AG04449 (cell line): ENCODE data around the gene NHERF1.

ENCODE experiments used
- CTCF ChIA-PET: fragments of 350-600 bp; formaldehyde crosslinking; extraction: SDS; loops from one replicate; lab custom pipeline; 2021; ENCODE audit warnings: antibody characterized with exemption; lab: Yijun Ruan, JAX
- POLR2A ChIA-PET: fragments of 400-600, 350-600 bp; formaldehyde crosslinking; extraction: SDS; loops from one replicate; lab custom pipeline; 2020; ENCODE audit warnings: antibody characterized with exemption, inconsistent platforms; lab: Yijun Ruan, JAX
- DNase-seq: peaks from one replicate; pipeline ENCODE4 v3.0.0-alpha.2; 2010; ENCODE audit warnings: low read depth, low spot score
- H3K4me3 ChIP-seq: 2 replicates; pipeline ENCODE4 v1.5.1; 2011; ENCODE audit warnings: low read depth, mild to moderate bottlenecking, control low read depth, low read length
- TF ChIP-seq, protein P1 (sequence below): IDR thresholded peaks from one replicate; pipeline ENCODE4 v1.5.1; 2011; ENCODE audit warnings: mild to moderate bottlenecking, moderate library complexity, low read length, control low read depth, inconsistent platforms; ENCODE audit not compliant: insufficient read depth; ENCODE audit errors: missing control alignments

NHERF1 gene

DNA sequence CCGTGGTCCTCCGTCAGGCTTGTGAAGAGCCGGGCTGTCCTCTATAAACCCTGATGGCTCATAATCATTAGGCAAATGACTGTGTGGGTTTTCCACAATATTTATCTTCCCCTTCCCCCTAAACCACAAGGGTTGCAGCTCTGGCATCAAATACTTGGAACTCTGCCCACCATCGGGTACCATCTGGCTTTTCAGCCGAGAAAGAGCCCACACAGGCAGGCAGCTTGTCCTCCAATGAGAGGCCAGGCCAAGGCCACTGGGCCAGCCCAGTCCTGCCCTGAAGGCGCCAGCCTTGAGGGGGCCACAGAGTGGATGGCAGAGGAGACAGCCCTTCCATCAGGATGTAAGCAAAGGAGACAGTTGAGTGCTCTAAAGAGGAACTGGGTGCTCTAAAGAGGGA, 59.5 kb downstream of the NHERF1 start:
- no peak for DNase-seq
- CTCF ChIA-PET: interaction anchor here (1.0 to 11.8 kb wide), 4 partner anchors 15 to 150 kb away, joined by 3 to 100 read pairs (median 6); no protein-coding TSS in a partner anchor
- POLR2A ChIA-PET: no interaction called here

DNA sequence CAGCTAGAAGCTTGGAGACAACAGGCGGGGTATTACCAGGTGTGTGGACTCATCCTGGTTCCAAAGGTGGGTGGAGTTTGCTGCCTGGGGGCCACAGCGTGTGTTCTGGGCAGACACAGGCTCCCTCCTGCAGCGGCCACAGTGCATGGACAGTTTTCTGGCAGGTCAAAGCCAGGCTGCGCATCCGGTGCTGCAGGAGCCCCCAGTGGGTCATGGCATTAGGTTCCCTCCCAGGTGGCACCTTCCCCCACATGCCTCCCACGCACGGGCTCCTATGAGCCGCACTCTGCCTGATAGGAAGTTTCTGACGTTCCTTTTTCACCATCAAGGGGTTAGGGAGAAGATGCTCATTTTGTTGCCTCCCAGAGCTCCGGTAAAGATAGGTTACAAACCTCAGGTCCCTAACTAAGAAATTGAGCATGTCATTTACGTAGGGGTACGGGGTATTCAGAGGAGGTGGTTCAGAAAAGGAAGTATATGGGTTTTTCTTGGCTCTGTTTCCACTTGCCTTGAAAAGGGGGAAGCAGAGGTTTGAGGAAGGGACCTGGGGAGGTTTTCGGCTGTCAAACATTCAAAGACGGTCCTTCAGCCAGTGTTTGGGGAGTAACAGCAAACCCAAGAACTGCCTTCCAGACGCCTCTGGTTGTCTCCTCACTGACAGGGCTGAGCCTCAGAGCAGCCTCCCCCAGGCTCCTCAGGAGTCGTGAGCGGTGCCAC, 60.4 kb downstream of the NHERF1 start:
- H3K4me3 ChIP-seq: no peak overlapping the region
- ChIA-PET POLR2A (no interaction called here), CTCF (interaction anchor here (1.1 to 11.8 kb wide), 4 partner anchors 16 to 53 kb away, joined by 3 to 100 read pairs (median 6); no protein-coding TSS in a partner anchor)
- TF ChIP-seq, protein P1, sequence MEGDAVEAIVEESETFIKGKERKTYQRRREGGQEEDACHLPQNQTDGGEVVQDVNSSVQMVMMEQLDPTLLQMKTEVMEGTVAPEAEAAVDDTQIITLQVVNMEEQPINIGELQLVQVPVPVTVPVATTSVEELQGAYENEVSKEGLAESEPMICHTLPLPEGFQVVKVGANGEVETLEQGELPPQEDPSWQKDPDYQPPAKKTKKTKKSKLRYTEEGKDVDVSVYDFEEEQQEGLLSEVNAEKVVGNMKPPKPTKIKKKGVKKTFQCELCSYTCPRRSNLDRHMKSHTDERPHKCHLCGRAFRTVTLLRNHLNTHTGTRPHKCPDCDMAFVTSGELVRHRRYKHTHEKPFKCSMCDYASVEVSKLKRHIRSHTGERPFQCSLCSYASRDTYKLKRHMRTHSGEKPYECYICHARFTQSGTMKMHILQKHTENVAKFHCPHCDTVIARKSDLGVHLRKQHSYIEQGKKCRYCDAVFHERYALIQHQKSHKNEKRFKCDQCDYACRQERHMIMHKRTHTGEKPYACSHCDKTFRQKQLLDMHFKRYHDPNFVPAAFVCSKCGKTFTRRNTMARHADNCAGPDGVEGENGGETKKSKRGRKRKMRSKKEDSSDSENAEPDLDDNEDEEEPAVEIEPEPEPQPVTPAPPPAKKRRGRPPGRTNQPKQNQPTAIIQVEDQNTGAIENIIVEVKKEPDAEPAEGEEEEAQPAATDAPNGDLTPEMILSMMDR: no peak
- DNase-seq: no peak

More for the DNA sequence above, 59.5 kb downstream of the NHERF1 start:
- TF ChIP-seq, protein P1: no peak
- H3K4me3 ChIP-seq: no peak overlapping the region

GRCh38 chr17:74810699-74811485, 62.5 kb downstream of the NHERF1 start:
- ChIA-PET POLR2A (no interaction called here), CTCF (interaction anchor here (0.7 to 11.8 kb wide), 4 partner anchors 18 to 60 kb away, joined by 3 to 100 read pairs (median 6); no protein-coding TSS in a partner anchor)
- DNase-seq: no peak
- H3K4me3 ChIP-seq: no peak overlapping the region
- TF ChIP-seq, protein P1: no peak

DNA sequence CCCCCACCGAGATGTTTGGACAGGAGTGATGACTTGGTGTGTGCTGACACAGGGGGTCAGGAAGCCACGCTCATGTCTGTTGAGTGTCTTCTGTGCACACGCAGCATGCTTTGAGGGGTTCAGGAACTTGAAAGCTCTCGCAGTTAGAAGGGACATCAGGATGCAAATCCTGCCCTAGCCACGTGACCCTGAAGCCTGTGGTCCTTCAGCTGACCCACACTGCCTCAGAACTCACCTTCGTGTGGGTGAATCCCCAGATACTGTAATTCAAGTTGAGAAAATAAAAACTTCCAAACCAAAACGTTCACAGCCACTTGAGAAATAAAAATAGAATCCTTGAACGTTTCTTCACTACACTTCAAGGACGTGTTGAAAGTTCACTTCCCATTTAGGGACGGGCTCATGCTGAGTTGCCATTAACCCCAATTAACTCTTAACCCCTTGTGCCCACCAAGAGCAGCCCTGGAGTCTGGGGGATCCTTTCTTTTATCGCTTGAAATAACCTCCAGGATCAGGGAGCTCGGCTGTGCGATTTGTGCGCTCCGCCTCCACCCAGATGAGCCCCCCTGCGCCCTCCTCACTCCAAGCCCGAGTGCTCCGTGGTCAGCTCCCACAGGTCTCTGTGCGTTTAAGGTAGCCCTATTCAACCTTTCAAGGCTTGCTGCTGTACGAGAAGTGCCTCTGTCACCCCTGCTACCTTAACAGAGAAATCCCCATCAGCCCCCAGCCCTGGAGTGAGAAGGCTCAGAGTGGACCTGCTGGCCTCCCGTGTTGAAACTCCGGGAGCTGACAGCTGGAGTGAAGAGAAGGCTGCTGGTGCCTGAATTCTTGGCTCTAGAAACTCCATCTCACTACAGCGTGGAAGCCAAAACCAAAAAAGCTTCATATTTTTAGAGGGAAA, 63.9 kb downstream of the NHERF1 start:
- ChIA-PET POLR2A (no interaction called here), CTCF (interaction anchor here (1.1 to 11.8 kb wide), 3 partner anchors 20 to 53 kb away, joined by 3 to 100 read pairs (median 7); no protein-coding TSS in a partner anchor)
- H3K4me3 ChIP-seq: no peak overlapping the region
- DNase-seq: no peak
- TF ChIP-seq, protein P1: no peak

DNA sequence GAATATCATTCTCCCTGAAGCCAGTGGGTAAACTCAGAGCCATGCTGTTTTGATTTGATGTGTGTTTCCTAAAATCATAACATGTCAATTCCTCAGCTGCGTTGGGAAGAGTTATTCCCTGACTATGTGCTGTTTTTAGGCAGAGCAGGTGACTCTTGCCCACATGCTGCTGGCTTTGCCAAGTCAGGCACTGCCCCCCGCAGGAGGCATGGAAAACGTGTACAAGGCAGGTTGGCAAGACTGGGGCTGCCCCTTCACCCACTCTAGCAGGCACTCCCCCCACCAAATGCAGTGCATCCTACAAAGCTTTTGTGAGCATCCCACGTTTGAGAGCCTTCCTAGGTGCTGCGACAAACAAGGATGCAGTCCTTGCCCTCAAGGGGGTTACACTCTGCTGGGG, 66.0 kb downstream of the NHERF1 start:
- no peak overlapping the region for H3K4me3 ChIP-seq
- ChIA-PET CTCF (interaction anchor here (11.8 kb wide), 1 partner anchor 22 kb away, joined by 100 read pairs; no protein-coding TSS in a partner anchor), POLR2A (no interaction called here)
- DNase-seq: no peak
- TF ChIP-seq, protein P1: no peak
